Activated naive CD4-positive, alpha-beta T cell (primary cell): ENCODE results near the gene HSD17B3.
"Not testable (repeated sequence)": the region's sequence is repeated elsewhere in the genome, so short reads cannot be mapped to it uniquely, and the experiment has no call there.

Experiments used
- DNase-seq, 4 experiments: peaks; one replicate each; lab custom pipeline; 2025; lab: John Stamatoyannopoulos, UW

The HSD17B3 gene

DNA sequence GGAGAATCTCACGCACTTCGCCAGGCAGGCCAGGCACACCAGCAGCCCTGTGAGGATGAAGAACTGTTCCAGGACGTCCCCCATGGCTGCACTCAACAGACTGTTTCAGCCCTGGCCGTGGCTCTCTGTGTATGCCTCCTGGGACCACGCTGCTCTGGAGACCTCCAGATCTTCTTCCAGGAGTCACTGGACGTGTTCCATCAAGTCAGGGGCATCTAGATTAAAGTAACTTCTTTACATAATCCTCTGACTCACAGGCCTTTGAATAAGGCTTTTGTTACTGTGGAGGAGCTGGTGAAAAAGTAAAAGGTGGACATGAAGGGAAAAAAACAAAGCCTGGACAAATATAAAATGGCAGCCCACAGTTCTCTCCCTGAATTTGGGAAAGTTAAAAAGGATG, at the start of gene HSD17B3:
HSD17B3 (minus strand) TSS at position 156 of the 400 bp plus-strand sequence; CDS start at position 84, 72 bp downstream.
- no peak for DNase-seq

DNA sequence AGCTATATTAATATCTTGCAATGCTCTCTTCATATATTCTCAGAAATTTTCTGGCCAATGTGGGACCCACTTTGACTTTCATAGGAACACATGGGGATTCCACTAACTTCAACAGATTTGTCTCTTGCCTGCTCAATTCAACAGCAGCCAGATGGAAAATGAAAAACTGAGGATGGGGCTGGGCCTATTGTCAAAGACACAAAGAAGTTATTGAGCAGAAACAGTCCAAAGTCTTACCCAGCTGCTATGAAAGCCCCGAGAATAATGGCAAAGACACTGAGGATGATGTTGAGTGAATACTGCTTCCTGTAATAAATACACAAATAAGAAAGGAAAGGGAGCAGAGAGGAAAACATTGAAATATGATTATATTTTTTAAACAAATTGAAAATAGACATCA, 48.9 kb upstream of the HSD17B3 start:
- no peak for DNase-seq

DNA sequence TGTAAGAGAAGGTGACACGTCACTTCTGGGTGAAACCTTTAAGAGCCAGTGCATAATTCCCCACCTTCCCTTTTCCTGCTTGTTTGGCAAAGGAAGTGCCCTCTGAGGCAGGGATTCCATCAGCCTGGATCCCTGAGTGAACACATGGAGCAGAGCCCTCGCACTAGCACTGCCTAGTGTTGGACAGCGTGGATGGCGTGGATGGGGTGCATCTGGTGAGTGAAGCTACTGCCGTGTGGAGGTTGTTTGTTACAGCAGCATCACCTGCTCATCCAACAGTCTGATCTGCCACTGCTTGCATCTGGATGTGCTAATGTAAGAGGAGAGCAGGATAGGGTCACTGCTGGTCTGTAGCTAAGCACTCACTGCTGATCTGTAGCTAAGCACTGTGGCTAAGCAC, 46.3 kb upstream of the HSD17B3 start:
- no peak for DNase-seq

DNA sequence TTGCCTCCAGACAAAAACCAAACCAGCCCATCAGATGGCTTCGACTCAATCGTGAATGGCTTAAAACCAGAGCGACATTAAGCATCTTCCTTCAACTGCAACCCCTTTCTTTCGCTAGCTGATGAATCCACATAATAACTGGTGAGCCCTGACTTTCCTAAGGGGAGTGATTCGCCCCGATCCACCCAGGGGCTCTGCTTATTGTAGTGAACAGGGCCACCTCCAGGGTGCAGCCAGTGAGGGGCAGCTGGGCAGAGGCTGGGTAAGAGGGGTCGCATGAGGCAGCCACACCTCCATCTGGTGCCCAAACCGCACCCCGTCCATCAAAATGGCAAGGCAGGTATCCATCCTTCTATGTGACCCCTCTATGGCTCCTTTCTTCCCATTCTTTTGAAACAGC, 43.6 kb upstream of the HSD17B3 start:
- DNase-seq = no peak

DNA sequence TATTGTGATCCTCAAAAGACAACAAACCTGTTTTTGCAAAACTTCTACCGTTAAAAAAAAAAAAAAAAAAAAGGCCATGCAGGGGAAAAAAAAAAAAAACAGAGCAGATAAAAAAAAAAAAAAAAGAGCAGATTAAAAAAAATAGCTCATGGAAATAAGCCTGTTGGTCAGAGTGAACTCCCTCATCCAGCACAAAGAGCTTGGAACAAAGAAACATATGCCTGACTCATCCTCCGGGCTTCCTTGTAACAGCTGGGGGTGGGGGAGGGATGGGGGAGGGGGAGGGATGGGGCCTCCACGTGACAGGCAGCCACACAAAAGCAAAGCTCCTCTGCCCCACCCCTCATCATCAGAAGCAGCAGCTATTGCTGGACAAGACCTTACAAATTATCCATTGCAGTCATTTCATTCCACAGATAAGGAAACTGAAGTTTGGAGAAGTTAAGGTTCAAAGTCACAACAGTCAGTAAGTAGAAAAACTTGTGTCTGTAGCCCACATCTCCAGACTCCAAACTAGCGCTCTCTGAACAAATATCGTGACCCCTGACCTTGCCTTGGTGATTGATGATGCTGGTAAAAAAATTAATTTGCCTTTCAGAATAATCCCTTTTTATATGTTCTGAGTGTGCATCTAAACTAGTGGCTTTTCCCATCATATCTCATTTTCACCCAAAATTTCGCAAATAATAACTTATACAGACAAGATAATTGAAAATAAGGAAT, 42.6 kb upstream of the HSD17B3 start:
- no peak for DNase-seq

DNA sequence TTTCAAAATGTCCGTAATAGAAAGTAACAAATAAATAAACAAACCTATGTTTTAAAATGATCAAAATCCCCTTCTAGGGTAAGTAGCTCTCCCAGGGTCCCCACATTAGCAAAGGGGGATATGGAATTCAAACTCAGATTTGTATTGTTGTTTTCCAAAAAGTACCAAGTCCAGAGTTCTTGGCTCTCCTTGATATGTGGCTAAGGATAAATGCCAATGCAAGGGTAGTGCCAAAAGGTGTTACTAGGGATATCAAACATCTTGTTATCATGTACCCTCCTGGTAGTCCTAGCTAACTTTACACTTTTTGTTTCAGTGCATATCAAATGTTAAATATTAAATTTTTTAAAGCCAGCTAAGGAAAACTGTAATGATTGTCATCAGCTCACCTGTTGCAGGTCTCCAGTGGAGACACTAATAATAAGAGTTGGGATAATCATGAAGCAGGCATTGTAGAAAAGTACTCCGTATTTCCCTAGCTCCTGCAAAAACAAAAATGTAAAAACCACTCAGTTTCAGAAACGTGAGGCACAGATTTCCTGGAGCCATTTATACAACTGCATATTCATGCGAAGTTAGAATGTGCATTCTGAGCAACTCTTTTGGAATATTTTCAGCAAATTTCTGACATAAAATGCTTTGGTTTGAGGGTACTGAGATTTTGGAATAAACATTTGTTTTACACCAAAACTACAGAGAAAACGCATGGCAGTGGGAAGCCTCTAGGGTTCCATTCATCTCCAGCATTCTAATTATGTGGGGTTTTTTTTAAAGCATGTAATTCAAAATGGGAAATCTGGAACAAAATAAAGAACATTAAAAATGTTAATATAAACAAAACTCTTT, 41.8 kb upstream of the HSD17B3 start:
- no peak for DNase-seq

DNA sequence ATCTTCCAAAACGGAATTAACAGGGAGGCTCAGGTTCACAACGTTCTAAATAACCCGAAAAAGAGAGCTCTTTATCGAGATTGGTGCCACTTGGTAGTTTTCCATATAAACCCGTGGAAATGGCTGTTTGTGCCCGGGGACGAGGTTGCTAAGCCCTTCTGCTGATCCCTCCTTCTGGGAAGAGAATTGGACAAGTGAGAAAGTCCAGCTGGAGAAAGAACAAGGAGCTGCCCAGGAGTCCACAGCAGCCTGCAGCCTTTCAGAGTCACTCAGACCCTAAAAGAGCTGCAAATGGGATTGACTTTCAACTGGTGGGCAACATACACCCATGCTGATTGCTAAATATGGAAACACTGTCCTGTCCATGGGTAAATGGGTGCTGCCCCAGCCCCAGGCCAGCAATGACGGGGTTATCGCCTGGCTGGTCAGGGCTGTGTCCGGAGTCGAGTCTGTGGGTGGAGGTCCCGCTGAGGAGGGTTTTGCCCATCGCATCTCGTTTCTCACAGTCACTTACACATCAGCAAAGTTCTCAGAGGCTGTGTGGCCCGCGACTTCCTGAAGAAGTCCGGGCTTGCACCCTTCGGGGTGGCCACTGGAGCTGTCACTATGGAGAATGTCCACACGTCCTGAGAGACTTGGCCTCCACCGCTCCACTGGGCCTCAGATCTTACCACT, 40.7 kb upstream of the HSD17B3 start:
- no peak for DNase-seq

DNA sequence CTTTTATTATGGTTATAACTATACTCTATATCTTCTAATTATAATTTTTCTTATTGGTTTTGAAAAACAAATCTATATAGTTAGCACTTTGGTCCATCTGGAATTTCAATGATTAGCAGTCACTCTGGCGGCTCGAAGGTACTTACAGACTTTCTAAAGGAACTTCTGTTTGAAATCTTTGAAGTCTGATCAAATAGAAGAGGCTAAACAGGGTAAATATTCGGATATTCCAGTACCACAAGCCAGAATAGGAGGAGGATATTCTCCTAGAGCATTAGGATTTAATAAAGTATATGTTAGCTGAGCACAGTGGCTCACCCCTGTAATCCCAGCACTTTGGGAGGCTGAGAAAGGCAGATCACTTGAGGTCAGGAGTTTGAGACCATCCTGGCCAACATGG, 38.7 kb upstream of the HSD17B3 start:
- no peak for DNase-seq

DNA sequence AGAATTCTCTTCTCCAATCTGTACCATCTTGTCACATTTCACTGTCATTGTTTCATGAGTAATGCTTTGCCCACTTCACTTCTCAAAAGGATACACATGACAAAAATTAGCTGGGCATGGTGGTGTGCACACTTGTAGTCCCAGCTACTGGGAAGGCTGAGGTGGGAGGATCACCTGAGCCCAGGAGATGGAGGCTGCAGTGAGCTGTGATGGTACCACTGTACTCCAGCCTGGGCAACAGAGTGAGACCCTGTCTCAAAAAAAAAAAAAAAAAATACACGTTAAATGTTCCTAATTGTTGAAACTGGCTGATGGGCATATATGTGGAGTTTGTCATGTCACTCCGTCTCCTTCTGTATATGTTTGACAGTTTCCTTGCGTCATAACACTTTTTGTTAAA, 36.3 kb upstream of the HSD17B3 start:
- no peak for DNase-seq

DNA sequence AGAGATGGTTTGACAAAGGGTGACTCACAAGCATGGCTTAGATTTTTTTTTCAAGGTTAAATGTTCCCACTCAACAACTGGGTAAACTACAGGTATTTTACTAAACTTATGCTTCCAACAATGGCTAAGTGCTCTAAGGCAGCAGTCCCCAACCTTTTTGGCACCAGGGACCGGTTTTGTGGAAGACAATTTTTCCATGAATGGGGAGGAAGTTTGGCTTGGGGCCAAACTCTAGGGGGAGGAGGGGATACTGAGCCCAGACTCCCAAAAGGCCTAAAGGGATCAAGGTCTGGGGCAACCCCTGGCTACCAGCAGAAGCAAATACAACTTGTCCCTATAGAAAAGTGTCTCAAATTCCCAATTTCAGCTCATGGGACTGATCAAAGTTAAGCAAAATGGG, 32.0 kb upstream of the HSD17B3 start:
- DNase-seq = no peak

DNA sequence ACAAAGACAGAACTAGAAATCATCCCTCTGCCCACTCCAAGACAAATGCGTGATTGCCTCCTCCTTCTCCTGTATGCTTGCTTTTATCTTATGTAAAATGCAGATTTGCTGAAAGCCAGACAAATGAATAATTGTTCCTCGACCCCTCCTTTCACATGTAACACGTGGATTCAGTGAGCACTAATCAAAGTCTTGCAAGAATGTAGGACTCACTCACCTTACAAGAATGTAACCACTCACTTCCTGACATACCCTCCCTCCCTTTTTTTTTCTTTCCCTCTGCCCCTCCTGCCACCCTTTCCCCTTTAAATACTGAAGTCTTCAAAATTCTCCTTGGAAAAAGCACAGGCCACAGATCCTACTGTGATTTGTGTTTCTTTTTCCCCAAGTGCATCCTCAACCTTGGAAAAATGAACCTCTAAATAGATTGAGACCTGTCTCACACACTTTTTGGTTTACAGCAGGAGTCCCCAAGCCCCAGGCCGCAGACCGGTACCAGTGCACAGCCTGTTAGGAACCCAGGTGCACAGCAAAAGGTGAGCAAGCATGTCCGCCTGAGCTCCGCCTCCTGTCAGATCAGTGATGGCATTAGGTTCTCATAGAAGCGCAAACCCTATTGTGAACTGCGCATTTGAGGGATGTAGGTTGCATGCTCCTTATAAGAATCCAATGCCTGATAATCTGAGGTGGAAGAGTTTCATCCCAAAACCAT, 29.4 kb upstream of the HSD17B3 start:
- DNase-seq = no peak

DNA sequence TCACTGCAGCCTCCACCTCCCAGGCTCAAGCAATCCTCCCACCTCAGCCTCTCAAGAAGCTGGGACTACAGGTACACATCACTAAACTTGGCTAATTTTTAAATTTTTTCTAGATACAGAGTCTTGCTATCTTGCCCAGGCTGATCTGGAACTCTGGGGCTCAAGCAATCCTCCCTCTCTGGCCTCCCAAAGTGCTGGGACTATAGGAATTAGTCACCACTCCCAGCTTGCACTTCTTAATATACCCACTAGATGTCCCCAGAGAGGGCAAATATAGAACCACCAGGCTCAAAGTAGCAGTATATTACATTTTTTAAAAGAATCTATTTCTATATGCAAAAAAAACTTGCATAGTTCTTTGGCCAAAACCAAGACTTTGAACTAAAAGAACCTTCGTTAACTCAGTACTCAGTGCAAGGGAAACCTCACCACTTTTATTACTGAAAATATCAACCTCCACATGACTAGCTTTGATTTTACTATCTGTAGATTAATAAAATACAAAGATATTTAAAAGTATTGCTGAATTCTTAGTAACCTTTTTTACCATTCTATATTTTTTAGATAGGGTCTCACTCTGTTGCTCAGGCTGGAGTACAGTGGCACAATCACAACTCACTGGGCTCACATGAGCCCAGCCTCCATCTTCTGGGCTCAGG, 25.8 kb upstream of the HSD17B3 start:
- DNase-seq = no peak

DNA sequence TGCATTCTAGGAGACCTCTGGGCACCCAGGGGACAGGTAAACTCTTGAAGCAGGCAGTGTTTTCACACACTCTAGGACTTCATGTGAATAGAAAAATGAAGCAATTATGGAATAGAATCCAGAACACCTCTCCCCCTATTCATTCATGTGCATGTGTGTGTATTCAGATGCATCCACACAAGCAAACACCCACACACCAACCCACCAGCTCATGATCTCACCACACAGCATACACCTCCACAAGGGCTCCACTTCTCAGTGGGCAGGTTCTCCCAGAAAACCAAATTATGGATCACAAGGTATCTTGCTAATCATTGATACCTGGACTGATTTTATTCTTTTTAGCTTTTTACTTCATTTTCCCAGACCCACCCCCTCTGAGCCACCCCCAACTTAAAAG, 21.2 kb upstream of the HSD17B3 start:
- DNase-seq = no peak

DNA sequence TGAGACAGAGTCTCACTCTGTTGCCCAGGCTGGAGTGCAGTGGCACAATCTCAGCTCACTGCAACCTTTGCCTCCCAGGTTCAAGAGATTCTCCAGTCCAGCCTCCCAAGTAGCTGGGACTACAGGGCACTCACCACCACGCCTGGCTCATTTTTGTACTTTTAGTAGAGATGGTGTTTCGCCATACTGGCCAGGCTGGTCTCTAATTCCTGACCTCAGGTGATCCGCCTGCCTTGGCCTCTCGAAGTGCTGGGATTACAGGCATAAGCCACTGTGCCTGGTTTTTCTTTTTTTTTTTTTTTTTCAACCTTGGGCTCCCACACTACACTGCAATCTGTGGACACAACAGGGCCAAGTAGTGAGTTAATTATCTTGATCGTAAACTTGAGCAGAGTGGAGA, 20.8 kb upstream of the HSD17B3 start:
- DNase-seq = not testable (repeated sequence)

DNA sequence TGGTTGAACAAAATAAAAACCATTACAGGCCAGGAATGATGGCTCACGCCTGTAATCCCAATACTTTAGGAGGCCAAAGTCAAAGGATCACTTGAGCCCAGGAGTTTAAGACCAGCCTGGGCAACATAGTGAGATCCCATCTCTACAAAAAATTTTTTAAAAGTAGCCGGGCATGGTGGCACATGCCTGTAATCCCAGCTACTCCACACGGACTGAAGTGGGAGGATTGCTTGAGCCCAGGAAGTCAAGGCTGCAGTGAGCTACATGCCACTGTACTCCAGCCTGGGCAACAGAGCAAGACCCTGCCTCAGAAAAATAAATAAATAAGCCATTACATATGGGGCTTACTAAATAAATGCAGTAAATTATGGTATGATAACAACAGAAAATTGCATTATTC, 20.2 kb upstream of the HSD17B3 start:
- DNase-seq = not testable (repeated sequence)

DNA sequence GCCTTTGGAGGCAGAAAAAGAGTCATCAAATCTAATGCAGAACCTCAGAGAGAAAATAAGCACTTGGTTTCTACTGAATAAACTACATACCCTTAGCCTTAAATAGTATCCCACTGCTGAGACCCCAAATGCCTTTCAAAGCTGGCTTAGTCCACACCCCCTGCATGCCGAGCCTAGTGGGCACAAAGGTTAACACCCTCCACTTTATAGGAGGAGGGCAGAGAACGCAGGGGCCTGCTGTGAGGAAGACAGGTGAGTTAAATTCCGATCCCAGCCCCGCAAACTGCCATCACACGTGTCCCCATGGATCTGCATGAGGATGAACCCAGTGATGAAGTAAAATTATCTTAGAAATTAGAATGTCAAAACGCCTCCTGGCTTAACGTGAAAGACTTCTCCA, 19.5 kb upstream of the HSD17B3 start:
- DNase-seq = no peak

DNA sequence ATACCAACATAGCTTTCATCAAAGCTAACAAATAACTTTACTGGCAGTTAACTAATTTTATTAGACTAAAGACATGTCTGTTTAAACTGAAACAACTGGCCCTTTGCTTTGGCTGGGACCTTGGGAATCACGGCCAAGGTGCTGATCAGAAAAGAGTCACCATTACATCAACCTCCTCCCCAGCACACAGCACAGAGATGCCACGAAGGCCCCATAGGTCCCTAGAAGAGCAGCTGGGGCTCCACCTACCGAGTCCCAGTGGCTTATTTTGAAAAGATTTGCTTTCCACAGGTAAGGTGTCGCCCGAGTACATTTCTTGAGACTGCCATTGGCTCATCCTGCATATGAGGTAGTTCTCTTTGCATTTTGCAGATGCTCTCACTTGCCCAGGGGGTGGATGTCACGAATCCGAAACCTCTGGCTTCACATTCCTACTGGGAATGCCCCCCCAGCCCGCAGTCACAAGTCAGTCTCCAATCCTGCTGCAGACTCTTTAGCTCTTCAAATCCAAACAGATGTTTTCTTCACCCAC, 18.8 kb upstream of the HSD17B3 start:
- no peak for DNase-seq

DNA sequence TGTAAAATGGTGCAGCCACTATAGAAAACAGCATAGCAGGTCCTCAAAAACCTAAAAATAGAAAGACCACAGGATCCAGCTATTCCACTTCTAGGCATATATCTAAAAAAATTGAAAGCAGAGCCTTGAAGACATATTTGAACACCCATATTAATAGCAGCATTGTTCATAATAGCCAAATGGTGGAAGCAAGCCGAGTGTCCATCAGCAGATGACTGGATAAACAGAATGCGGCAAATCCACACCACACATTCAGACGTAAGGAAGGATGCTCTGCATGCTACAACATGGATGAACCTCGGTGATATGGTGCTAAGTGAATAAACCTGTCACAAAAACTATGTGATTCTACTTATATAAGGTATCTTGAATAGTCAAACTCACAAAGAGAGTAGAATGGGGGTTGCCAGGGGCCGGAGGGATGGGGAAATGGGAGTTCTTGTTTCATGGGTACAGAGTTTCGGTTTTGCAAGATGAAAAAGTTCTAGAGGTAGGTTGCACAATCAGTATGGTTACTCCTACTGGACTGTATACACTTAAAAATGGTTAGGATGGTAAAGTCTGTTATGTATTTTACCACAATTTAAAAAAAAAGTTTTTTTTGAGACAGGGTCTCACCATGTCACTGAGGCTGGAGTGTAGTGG, 17.1 kb upstream of the HSD17B3 start:
- DNase-seq = no peak

DNA sequence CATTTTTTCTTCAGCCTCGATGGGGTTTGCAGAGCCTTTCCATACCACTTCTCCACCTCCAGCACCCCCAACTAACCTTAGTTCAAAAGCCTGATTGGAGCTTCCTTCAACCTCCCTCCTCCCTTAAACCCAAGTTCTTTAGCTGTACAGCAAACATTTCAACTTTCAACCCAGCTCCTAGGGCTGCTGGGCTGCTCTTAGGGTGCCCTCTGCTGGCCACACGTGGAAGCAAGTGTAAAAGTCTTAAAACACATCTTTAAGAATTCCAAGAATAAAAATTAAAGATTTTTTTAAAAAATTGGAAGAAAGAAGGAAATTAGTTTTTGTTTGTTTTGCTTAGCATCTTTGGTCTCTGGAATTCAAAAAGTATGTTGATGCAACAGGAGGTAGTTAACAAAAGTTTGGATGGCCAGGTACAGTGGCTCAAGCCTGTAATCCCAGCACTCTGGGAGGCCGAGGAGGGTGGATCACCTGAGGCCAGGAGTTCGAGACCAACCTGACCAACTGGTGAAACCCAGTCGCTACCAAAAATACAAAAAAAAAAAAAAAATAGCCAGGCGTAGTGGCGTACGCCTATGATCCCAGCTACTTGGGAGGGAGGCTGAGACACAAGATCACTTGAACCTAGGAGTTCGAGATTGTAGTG, 15.5 kb upstream of the HSD17B3 start:
- peak in 3 of 4 experiments; percentile 6 to 51 (median 29) for DNase-seq

DNA sequence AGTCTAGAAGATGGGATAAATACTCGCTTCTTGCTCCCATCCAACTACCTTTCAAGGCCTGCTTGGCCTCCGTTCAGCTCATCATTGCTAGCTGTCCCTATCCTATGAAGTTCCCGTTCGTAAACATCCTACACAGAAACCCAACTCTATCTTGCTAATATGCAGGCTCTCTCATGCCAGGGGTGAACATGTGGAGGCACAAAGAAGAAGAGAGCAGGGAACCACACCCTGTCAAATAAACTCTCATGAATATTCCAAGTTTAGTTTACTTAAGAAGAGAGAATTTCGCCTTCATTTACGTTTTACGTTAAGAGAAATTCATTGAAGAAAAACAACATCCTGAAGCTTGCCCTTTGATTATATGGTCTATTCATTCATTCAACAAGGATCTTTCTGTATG, 7.9 kb upstream of the HSD17B3 start:
- DNase-seq = no peak
